ENCODE measurements around the gene GRB14.

The GRB14 gene

DNA sequence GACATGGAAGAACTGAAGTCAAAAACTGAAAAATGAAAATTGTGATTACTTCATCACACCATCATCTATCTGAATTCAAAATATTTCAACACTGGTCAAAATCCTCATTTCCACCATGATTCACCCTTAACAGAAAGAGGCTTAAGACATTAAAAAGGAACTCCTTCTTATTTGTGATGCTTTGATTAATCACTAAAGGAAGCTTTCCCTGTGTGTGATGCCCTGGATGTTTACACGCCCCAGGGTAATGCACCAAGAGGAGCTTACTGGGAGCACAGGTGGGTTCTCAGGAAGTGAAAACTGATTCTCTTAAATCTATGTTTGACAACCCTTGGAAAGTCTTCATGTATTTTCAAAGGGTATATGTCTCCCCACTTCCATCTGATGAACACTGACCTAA is 11.5 kb downstream of the GRB14 start:
- DNase-seq: no peak

GRCh38 chr2:164606557-164606956 is 14.7 kb downstream of the GRB14 start:
- no peak for DNase-seq

DNA sequence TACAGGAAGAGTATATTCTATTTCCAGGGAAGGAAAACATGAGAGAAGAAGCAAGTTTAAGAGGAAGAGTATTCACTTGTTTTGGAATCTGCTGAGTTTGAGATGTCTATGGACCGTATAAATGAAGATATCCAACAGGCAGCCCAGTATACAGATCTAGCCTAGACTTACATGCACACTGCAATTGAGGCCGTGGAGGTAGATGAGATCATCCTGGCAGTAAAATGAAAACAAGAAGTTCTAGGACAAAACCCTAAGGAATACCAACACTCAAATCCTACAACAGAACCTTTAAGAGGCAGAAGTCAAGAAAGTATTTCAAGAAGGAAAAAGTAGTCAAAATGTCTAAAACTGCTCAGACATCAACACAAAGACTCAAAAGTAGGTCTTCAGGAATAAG is 16.0 kb downstream of the GRB14 start:
- no peak for DNase-seq

GRCh38 chr2:164600763-164601162 is 20.5 kb downstream of the GRB14 start:
- no peak for DNase-seq

GRCh38 chr2:164599954-164600589 is 21.2 kb downstream of the GRB14 start:
- no peak for DNase-seq

- no peak for DNase-seq
Observed at GRCh38 chr2:164597983-164598382, 23.3 kb downstream of the GRB14 start.

- no peak for DNase-seq
Observed at GRCh38 chr2:164595031-164595430, 26.3 kb downstream of the GRB14 start.

DNA sequence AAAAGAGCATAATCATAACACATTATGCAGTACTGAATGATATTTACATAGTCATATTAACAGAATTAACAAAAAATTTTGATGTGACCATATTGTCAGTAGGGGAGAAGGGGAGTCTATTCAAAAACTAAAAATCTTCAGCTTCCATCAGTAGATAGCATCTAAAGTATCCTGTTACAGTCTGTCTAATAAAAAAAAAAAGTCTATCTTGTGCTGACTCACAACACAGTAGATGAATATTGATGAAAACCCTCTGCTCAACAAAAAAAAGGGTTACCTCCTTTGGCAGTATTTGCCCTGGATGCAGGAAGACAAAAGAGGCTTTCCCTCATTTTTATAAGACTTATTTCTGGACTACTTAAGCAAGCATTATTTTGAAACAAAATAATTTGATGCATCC is 27.3 kb downstream of the GRB14 start:
- DNase-seq: no peak

DNA sequence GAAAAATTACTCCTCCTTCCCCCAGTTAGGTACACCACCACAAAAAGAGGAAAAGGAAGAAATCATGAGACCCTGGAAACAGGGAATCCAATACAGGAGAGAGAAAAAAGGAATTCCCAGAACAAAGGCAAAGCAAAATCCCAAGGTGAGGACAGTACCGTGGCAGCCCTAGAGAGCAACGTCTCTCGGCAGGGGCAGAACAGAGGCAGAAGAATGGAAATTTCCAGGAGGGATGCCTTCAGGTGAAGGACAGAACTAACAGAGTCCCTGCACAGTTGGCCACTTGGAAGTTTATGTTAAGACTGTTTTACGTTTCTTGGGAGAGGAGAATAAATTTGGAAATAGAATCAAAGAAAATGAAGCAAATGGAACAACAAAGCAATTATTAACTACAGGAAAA is 27.7 kb downstream of the GRB14 start:
- no peak for DNase-seq

- no peak for DNase-seq
Observed at GRCh38 chr2:164589522-164589921, 31.8 kb downstream of the GRB14 start.

DNA sequence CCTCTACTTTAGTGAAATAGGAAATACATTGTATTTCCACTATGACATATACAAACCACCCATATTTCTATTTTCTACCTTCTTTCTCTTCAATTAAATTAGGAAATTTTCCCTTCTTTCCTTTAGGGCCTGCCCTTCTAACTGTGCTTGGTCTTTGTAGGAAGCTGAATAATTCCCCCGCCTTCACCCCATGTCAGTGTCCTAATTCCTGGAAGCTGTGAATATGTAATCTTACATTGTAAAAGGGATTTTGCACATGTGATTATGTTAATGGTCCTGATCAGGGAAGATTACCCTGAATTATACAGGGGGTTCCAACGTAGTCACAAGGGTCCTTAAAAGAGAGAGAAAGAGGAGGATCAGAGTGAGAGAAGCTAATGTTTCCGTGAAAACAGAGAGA is 40.2 kb downstream of the GRB14 start:
- DNase-seq: no peak

DNA sequence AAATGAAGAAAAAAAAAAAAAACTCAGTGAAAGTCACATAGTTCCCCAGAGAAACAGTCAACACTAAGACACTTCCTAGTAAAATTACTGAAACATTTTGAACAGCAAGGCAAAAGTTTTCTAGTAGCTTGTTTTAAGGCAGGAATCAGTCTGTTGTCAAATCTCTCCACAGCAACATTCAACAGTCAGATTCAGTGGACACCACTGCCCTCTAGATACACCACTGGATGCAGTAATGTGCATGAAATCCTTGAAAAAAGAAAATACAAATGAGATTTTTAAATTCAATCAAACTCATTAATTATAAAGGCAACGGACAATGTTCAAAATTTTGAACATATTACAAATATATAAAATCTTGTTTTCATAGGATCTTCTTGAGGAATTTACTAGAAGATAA is 46.4 kb downstream of the GRB14 start:
- no peak for DNase-seq

- DNase-seq: no peak
Observed at GRCh38 chr2:164570475-164570874, 50.8 kb downstream of the GRB14 start.

- no peak for DNase-seq
Observed at GRCh38 chr2:164569378-164569777, 51.9 kb downstream of the GRB14 start.

DNA sequence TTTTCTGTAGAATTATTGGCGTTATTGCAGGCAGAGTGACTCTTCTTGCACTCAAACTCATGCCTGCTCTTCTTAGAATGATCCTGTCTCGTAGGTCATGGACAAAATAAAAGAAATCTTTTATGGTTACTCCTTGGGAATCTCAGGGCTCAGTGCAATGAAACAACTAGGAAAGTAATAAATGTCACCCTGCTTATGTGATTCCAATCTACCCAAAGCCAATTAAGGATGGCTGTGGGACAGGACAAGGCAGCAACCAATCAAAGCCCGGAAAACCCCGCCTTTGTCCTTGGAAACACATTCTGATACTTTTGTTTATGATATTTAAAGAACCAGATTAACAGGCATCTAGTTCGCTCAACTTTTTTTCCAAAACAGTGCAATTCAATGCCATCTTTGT is 53.0 kb downstream of the GRB14 start:
- DNase-seq: no peak

GRCh38 chr2:164567335-164567989 is 53.8 kb downstream of the GRB14 start:
- no peak for DNase-seq

GRCh38 chr2:164565359-164565758 is 55.9 kb downstream of the GRB14 start:
- DNase-seq: no peak

DNA sequence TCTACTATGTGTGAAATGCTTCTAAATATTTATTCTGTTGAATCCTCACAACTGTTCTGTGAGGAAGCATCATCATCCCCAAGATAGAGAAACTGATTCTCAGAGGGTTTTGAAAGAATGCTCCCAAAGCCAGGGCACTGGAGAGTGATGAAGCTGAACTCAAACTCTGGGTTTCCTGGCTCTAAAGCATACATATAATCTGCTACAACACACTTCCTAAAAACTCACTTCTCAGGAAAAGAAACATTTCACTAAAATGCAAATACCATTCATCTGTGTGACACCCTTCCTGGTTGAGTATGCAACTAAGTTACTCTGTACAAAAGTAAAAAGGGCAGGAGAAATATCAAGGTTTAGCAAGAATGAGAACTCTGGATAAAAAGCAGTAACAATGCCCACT is 58.6 kb downstream of the GRB14 start:
- no peak for DNase-seq

- DNase-seq: no peak
Observed at GRCh38 chr2:164561991-164562390, 59.3 kb downstream of the GRB14 start.

DNA sequence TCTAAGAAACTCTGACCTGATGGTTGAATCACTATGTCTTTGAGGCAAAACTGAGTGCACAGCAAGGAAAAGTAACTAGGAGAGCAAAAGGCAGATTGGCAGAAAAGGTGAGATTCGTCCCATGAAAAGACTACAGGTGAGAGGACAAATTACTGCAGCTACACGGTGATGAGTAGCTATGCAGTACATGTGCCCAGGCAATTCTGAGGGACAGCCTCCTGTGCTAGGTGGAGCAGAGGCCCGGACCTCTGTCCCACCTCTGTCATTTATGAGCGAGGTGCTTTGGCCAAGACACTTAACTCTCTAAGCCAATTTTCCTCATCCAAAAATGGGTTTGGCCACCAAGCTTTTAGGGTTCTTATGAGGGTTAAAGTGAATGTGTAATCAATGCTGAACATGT is 59.9 kb downstream of the GRB14 start:
- no peak for DNase-seq

DNA sequence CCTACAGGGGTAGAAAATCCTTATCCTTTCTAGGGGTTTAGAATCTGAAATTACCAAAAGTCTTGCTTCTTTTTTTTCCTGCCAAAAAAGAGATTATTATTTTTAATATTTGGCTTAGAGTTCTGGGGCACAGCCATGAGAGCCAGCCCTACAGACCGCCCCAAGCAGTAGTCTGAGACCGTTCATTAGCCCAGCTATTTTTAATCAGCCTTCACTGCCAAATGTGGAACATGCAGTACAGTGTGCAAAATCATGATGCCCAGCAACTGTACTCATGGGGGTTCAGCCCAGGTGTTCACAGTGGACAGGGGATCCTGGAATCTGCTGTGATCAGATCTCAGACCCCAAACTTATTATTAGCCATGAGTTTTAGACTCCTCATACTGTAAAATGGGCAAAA is 60.4 kb downstream of the GRB14 start:
- no peak for DNase-seq

GRCh38 chr2:164560181-164560792 is 61.0 kb downstream of the GRB14 start:
- no peak for DNase-seq

DNA sequence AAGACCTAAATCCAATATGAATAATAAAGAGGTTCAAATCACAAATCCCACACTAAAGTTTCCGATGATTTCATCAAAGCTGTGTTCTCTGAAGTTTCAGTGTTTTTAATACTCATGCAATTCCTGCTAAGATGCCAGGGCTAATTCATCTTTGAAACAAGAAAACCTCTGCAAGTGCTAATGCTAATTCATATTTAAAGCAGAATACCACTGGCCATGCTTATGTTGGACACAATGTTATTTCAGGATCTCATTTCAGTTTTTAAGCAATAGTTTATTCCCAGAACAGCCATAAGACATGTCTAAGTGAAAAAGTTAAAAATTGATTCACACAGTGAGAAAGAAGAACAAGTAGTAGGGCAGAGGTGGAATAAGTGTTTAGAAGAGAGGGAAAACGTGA is 62.8 kb downstream of the GRB14 start:
- DNase-seq: no peak

- DNase-seq: no peak
Observed at GRCh38 chr2:164554487-164554886, 66.8 kb downstream of the GRB14 start.

DNA sequence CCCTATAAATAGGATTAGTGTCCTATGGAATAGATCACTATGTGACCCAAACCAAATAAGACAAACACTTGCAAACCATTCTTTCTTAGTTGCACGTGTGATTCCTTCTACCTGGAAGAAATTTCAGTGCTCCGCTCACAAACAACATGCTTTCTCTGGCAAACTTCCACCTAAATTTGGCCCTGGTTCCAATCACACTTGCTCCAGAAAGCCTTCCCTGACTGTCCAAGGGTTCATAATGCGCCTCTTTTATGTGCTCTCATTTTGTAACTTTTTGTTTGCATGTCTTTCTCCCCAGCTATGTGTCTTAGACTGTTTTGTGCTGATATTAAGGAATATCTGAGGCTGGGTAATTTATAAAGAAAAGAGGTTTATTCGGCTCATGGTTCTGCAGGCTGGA is 69.8 kb downstream of the GRB14 start:
- no peak for DNase-seq

Data from right hindlimb (tissue), 1 donor.